Neutrophil (primary cell): ENCODE data around the gene USP20.
"Not testable (repeated sequence)": the region's sequence is repeated elsewhere in the genome, so short reads cannot be mapped to it uniquely, and the experiment has no call there.

Source experiments
- H3K27ac ChIP-seq: fragments of 200-600 bp; sonication (generic); 2 replicates; pipeline ENCODE4 v1.5.1; 2016; ENCODE audit warnings: mild to moderate bottlenecking, moderate library complexity
- H3K27me3 ChIP-seq: fragments of 200-600 bp; sonication (generic); 2 replicates; pipeline ENCODE4 v1.6.0; 2016; ENCODE audit warnings: mild to moderate bottlenecking
- H3K36me3 ChIP-seq: fragments of 200-600 bp; sonication (generic); 2 replicates; pipeline ENCODE4 v1.5.1; 2017
- H3K4me1 ChIP-seq, 2 experiments: fragments of 200-600 bp in 1 of 2; sonication (generic) in 1 of 2; 1 replicate in 1 of 2; 2 replicates in 1 of 2; pipeline versions ENCODE4 v1.5.1 to v1.6.1; 2013 to 2016; ENCODE audit warnings: low read depth in 1 of 2, low read length in 1 of 2, mild to moderate bottlenecking in 1 of 2, moderate library complexity in 1 of 2; ENCODE audit not compliant: control insufficient read depth in 1 of 2, insufficient read depth in 1 of 2
- H3K4me3 ChIP-seq, 2 experiments: fragments of 200-600 bp in 1 of 2; sonication (generic) in 1 of 2; 1 replicate in 1 of 2; 2 replicates in 1 of 2; pipeline ENCODE4 v1.5.1; 2013 to 2016; ENCODE audit warnings: low read depth in 1 of 2, low read length in 1 of 2, mild to moderate bottlenecking in 1 of 2, moderate library complexity in 1 of 2
- H3K9me3 ChIP-seq: fragments of 200-600 bp; sonication (generic); 2 replicates; pipeline ENCODE4 v1.5.1; 2016
- TF ChIP-seq, protein P1 (sequence below): fragments of 200-600 bp; sonication (generic); IDR thresholded peaks from 2 replicates; pipeline ENCODE4 v1.5.1; 2016; ENCODE audit warnings: antibody characterized with exemption

USP20 gene

DNA sequence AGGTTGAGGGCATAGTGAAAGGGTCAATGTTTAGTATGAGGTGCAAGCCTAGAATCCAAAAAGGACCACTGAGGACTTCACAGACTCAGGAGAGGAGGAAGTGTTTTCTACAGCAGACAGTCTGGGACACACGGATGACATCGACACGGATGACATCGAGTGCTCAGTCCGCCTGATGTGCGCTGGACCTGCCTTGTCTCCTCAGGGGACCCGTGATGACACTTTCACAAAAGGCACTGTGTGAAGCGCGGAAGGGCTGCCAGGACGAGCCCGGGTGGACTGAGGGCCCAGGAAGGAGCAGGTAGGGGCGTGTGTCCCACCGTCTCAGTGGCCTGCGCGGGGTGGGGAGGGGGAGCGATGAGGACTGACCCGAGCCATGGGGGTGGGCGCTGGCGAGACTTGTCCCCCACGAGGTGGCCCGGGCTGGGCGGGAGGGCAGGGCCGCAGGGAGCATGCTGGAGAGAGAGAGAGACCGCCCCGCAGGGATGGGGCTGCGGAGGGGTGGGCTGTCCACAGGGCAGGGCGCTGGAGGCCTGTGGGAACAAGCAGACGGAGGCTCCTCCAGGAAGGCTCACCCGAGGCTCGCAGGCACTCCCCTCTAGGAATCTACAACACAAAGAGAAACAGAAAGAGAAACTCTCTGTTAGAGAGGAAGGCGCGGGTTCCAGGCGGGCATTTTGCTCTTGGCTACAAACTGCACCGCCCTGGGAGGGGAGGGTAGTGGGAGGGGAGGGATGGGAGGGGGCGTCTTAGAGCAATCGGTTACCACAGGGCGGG is 54.9 kb downstream of the USP20 start:
- Histone ChIP-seq H3K36me3 (peaks cover 11% of the 10 kb centered on the region), H3K4me1 (peaks cover 66 to 77% of the 10 kb centered on the region in 2 experiments), H3K4me3 (peak overlapping the region; percentile 62 to 70), H3K27ac (peak overlapping the region; percentile 99), H3K9me3 (no peaks in the 10 kb centered on the region), H3K27me3 (no peaks in the 10 kb centered on the region)
- TF ChIP-seq, protein P1, sequence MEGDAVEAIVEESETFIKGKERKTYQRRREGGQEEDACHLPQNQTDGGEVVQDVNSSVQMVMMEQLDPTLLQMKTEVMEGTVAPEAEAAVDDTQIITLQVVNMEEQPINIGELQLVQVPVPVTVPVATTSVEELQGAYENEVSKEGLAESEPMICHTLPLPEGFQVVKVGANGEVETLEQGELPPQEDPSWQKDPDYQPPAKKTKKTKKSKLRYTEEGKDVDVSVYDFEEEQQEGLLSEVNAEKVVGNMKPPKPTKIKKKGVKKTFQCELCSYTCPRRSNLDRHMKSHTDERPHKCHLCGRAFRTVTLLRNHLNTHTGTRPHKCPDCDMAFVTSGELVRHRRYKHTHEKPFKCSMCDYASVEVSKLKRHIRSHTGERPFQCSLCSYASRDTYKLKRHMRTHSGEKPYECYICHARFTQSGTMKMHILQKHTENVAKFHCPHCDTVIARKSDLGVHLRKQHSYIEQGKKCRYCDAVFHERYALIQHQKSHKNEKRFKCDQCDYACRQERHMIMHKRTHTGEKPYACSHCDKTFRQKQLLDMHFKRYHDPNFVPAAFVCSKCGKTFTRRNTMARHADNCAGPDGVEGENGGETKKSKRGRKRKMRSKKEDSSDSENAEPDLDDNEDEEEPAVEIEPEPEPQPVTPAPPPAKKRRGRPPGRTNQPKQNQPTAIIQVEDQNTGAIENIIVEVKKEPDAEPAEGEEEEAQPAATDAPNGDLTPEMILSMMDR, result no peak

DNA sequence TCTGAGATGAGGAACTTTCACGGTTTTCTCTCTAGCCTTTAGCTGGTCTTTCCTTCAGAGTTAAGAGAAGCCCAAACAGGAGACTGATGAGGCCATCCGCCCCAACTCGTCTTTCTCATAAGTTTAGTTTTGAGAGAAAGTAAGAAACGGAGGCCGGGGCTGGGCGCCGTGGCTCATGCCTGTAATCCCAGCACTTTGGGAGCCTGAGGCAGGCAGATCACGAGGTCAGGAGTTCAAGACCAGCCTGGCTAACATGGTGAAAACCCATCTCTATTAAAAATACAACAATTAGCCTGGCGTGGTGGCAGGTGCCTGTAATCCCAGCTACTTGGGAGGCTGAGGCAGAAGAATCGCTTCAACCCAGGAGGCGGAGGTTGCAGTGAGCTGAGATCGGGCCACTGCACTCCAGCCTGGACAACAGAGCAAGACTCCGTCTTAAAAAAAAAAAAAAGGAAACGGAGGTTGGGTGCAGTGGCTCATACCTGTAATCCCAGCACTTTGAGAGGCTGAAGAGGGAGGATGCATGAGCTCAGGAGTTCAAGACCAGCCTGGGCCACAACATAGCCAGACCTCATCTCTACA is 55.6 kb downstream of the USP20 start:
- H3K9me3 ChIP-seq, H3K27me3 ChIP-seq: not testable (repeated sequence)
- Histone ChIP-seq H3K36me3 (peaks cover 18% of the 10 kb centered on the region), H3K4me1 (peaks cover 62 to 76% of the 10 kb centered on the region in 2 experiments), H3K27ac (peak overlapping the region; percentile 99), H3K4me3 (peak overlapping the region; percentile 62 to 70)

DNA sequence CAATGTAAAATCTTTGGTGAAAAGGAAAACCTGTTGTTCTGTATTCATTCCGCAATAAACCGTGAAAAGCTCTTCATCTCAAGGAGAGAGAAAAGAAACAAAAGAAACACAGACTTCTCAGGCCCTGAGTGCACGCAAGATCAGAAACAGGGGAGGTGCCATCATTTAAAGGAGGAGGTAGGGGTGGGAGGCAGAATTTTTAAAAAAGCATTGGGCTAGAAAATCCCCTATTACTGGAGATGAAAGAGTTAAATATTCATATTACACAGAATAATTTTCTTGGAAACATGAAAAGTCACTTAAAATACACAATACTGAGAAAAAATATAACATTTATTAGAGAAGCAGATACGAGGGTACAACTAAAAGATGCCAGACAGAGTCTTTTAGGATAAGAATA is 56.3 kb downstream of the USP20 start:
- H3K27ac ChIP-seq, result peak overlapping the region; percentile 99
- H3K27me3 ChIP-seq, result no peaks in the 10 kb centered on the region
- H3K9me3 ChIP-seq, result no peaks in the 10 kb centered on the region
- peaks cover 24% of the 10 kb centered on the region for H3K36me3 ChIP-seq
- H3K4me1 ChIP-seq, result peaks cover 56 to 76% of the 10 kb centered on the region in 2 experiments
- TF ChIP-seq, protein P1, result no peak
- no peak overlapping the region for H3K4me3 ChIP-seq

DNA sequence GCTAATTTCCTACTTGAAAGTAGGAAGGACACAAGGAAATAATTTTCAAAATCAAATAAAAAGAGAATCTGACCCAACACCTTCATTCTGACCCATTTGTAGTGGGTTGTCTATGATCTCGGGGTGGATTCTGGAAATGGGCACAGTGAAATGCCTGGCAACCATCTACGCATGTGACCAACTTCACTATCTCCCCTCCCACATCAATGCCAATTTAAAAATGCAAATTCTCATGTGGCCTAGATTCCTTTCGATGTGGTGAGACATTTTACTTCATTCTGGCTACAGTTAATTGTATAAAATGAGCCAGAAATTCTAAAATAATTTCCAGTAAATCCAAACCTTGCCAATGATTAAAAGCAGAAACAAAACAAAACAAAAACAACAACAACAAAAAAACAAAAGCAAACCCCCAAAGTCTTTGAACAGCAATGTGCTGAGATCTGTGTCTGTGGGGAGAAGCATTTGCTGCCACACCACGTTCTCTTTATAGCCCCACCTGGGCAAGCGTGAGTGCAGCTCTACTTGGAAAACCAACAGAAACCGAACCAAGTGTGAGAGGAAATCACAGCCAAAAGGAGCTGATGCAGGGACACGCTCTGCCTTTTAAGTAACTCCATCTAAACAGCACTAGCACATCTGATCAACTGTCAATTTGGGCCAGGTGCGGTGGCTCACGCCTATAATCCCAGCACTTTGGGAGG is 59.0 kb downstream of the USP20 start:
- TF ChIP-seq, protein P1, result no peak
- no peak overlapping the region for H3K4me3 ChIP-seq
- peaks cover 40% of the 10 kb centered on the region for H3K36me3 ChIP-seq
- H3K9me3 ChIP-seq, result no peaks in the 10 kb centered on the region
- no peaks in the 10 kb centered on the region for H3K27me3 ChIP-seq
- H3K27ac ChIP-seq, result peak overlapping the region; percentile 30
- peaks cover 36 to 57% of the 10 kb centered on the region in 2 experiments for H3K4me1 ChIP-seq

DNA sequence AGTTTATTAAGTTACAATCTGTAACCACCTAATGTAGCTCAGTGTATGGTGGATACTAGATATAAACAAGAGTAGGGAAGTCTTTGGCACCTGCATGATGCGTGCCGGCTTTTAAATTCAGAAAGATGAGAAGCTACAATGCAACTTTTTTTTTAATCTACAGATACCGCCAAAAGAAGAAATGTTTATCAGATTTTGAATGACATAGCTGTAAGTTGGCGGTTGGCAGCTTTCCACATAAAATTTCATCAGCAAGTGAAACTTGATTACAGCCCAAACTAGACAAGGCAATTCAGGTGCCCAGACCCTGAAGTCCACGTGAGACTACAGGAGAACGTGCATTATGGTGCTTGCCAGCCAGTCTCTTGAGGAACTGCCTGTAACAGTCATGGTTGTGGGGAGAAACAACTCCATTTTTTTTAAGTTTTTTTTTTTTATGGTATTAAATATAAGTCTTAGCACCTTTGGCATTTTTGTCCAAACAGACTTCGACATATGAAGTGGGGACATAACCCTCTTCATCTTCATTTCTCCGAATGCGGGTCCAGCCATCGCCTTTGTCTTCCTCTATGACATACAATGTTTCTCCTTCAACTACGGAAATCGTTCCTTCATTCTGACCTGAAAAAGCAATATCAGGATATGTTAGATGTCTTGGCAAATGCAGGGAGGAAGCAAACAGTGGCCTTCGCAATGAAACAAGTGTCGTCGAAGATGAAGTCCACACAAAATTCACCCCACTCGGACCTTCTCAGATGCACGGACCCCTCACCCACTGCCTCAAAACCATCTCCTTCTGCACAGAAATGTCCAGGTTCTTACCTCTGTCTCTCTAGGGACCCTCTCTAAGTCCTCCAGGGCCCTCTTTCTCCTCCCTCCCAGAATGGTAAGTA is 60.4 kb downstream of the USP20 start:
- H3K4me1 ChIP-seq, result peaks cover 24 to 43% of the 10 kb centered on the region in 2 experiments
- peak overlapping the region; percentile 48 for H3K27ac ChIP-seq
- no peaks in the 10 kb centered on the region for H3K27me3 ChIP-seq
- TF ChIP-seq, protein P1, result no peak
- no peak overlapping the region for H3K4me3 ChIP-seq
- H3K9me3 ChIP-seq, result no peaks in the 10 kb centered on the region
- peaks cover 53% of the 10 kb centered on the region for H3K36me3 ChIP-seq
